ENCODE measurements around the gene GRID2IP. TPM values are rescaled to one million over a fixed set of nuclear protein-coding genes. Genes with fewer than 3 reads are reported as not detected.
A peak's percentile ranks its signal among the peaks of the same experiment; 100 is the strongest.

GRID2IP gene
- total and polyA plus RNA-seq, 2 experiments from 2014 or later, result 0.06 to 0.24 TPM

GRCh38 chr7:6576024-6576866, 25.0 kb upstream of the GRID2IP start:
- H3K4me3 ChIP-seq, result peak overlapping the region; percentile 50
- no peaks in the 10 kb centered on the region for H3K27me3 ChIP-seq
- no peaks in the 10 kb centered on the region for H3K9me3 ChIP-seq (ENCODE audit: low read depth)
- no peak for TF ChIP-seq CTCF (IDR thresholded peaks at IDR 0.05; ENCODE audit: low read depth, low read length)
- H3K27ac ChIP-seq, result no peak overlapping the region
- H3K4me1 ChIP-seq (ENCODE audit: low read depth), result no peaks in the 10 kb centered on the region
- DNase-seq (ENCODE audit: low read depth in 1 of 2, low spot score in 1 of 2), result no peak
- peaks cover 5% of the 10 kb centered on the region for H3K36me3 ChIP-seq

- Histone ChIP-seq H3K4me3 (no peak overlapping the region), H3K4me1 (ENCODE audit: low read depth) (no peaks in the 10 kb centered on the region), H3K27ac (no peak overlapping the region), H3K36me3 (no peaks in the 10 kb centered on the region), H3K27me3 (no peaks in the 10 kb centered on the region), H3K9me3 (ENCODE audit: low read depth) (no peaks in the 10 kb centered on the region)
- no peak for DNase-seq (ENCODE audit: low read depth in 1 of 2, low spot score in 1 of 2)
- TF ChIP-seq CTCF (IDR thresholded peaks at IDR 0.05; ENCODE audit: low read depth, low read length), result no peak
These were observed 24.2 kb upstream of the GRID2IP start for GRCh38 chr7:6575281-6576023.

GRCh38 chr7:6571160-6571779, 20.0 kb upstream of the GRID2IP start:
- Histone ChIP-seq H3K27me3 (no peaks in the 10 kb centered on the region), H3K4me1 (ENCODE audit: low read depth) (no peaks in the 10 kb centered on the region), H3K36me3 (no peaks in the 10 kb centered on the region), H3K27ac (no peak overlapping the region), H3K9me3 (ENCODE audit: low read depth) (no peaks in the 10 kb centered on the region), H3K4me3 (no peak overlapping the region)
- DNase-seq (ENCODE audit: low read depth in 1 of 2, low spot score in 1 of 2), result no peak
- TF ChIP-seq CTCF (IDR thresholded peaks at IDR 0.05; ENCODE audit: low read depth, low read length), result no peak

- TF ChIP-seq CTCF (IDR thresholded peaks at IDR 0.05; ENCODE audit: low read depth, low read length), result no peak
- Histone ChIP-seq H3K9me3 (ENCODE audit: low read depth) (no peaks in the 10 kb centered on the region), H3K4me1 (ENCODE audit: low read depth) (no peaks in the 10 kb centered on the region), H3K4me3 (no peak overlapping the region), H3K27me3 (no peaks in the 10 kb centered on the region), H3K27ac (no peak overlapping the region), H3K36me3 (no peaks in the 10 kb centered on the region)
- no peak for DNase-seq (ENCODE audit: low read depth in 1 of 2, low spot score in 1 of 2)
These were observed 16.6 kb upstream of the GRID2IP start for GRCh38 chr7:6567886-6568285.

GRCh38 chr7:6565655-6566054, 14.4 kb upstream of the GRID2IP start:
- Histone ChIP-seq H3K4me1 (ENCODE audit: low read depth) (no peaks in the 10 kb centered on the region), H3K27me3 (no peaks in the 10 kb centered on the region), H3K4me3 (no peak overlapping the region), H3K36me3 (no peaks in the 10 kb centered on the region), H3K27ac (no peak overlapping the region), H3K9me3 (ENCODE audit: low read depth) (no peaks in the 10 kb centered on the region)
- DNase-seq (ENCODE audit: low read depth in 1 of 2, low spot score in 1 of 2), result no peak
- TF ChIP-seq CTCF (IDR thresholded peaks at IDR 0.05; ENCODE audit: low read depth, low read length), result no peak
